ENCODE measurements around the gene LIPT2.

DNA sequence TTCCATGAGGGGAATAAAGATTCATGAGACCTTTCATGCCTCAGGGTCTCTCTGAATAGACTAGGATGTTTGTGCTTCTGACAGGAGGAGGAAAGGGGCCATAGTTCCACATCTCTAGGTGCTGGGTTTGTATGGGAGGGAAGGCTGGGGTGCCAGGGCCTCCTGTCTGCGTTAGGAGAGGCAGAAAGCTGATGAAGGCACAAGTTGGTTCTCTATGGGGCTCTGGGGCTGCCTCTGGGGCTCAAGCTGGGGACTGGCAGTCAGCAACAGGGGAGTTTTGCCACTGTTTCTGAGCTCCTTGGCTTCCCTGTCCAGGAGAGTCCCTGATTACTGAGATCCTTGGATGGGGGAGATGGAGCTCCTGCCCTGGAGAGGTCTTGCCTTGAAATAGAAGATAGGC lies 30.3 kb downstream of the LIPT2 start:
- TF ChIP-seq, protein P1, sequence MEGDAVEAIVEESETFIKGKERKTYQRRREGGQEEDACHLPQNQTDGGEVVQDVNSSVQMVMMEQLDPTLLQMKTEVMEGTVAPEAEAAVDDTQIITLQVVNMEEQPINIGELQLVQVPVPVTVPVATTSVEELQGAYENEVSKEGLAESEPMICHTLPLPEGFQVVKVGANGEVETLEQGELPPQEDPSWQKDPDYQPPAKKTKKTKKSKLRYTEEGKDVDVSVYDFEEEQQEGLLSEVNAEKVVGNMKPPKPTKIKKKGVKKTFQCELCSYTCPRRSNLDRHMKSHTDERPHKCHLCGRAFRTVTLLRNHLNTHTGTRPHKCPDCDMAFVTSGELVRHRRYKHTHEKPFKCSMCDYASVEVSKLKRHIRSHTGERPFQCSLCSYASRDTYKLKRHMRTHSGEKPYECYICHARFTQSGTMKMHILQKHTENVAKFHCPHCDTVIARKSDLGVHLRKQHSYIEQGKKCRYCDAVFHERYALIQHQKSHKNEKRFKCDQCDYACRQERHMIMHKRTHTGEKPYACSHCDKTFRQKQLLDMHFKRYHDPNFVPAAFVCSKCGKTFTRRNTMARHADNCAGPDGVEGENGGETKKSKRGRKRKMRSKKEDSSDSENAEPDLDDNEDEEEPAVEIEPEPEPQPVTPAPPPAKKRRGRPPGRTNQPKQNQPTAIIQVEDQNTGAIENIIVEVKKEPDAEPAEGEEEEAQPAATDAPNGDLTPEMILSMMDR (IDR thresholded peaks at IDR 0.05; ENCODE audit: extremely low read depth in 1 of 2, insufficient read depth in 1 of 2, low read depth in 1 of 2, low read length in 2 of 2): no peak
- TF ChIP-seq POLR2A (IDR thresholded peaks at IDR 0.05; ENCODE audit: low read depth, low read length): no peak
- TF ChIP-seq EZH2 (IDR thresholded peaks at IDR 0.05; ENCODE audit: borderline replicate concordance, low read depth, low read length, severe bottlenecking): no peak
- TF ChIP-seq, protein P2, sequence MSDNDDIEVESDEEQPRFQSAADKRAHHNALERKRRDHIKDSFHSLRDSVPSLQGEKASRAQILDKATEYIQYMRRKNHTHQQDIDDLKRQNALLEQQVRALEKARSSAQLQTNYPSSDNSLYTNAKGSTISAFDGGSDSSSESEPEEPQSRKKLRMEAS (IDR thresholded peaks at IDR 0.05; ENCODE audit: insufficient read depth, insufficient read length): no peak
- no peak for TF ChIP-seq MYC (IDR thresholded peaks at IDR 0.05; ENCODE audit: low read depth, low read length)
